Measurements from ENCODE around the gene PRKCZ.

The PRKCZ gene

GRCh38 chr1:2031546-2032540, 18.4 kb upstream of the PRKCZ start:
- TF ChIP-seq CTCF (IDR thresholded peaks at IDR 0.05; ENCODE audit: low read length, missing control alignments) = no peak
- H3K4me3 ChIP-seq (replicated peaks; ENCODE audit: low read depth, low read length) = no peak overlapping the region
- no peak for DNase-seq (ENCODE audit: low read depth)

GRCh38 chr1:2032737-2033136, 17.5 kb upstream of the PRKCZ start:
- no peak for DNase-seq (ENCODE audit: low read depth)
- no peak for TF ChIP-seq CTCF (IDR thresholded peaks at IDR 0.05; ENCODE audit: low read length, missing control alignments)

DNA sequence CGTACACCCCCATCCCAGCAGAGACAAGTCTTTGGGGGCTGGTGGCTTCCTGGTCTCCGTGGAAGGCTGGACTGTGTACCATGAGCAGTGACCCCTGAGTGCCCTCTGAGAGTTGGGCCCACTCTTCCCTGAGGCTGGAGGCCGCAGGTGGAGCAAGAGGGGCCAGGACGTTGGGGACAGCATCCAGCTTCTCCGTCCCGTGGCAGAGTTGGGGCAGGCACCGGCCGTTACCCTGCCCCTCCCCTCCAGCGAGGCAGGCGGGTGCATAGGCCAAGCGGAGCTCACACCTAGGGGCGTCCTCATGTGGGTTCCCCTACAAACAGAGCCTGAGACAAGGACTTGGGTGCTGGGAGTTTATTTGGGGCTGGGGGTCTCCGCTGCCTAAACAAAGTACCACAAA, 17.0 kb upstream of the PRKCZ start:
- TF ChIP-seq CTCF (IDR thresholded peaks at IDR 0.05; ENCODE audit: low read length, missing control alignments) = no peak
- H3K4me3 ChIP-seq (replicated peaks; ENCODE audit: low read depth, low read length) = no peak overlapping the region
- DNase-seq (ENCODE audit: low read depth) = no peak

More at GRCh38 chr1:2032737-2033136, 17.5 kb upstream of the PRKCZ start:
- H3K4me3 ChIP-seq (replicated peaks; ENCODE audit: low read depth, low read length) = no peak overlapping the region

GRCh38 chr1:2036287-2036686, 13.9 kb upstream of the PRKCZ start:
- no peak overlapping the region for H3K4me3 ChIP-seq (replicated peaks; ENCODE audit: low read depth, low read length)
- DNase-seq (ENCODE audit: low read depth) = no peak
- TF ChIP-seq CTCF (IDR thresholded peaks at IDR 0.05; ENCODE audit: low read length, missing control alignments) = no peak

DNA sequence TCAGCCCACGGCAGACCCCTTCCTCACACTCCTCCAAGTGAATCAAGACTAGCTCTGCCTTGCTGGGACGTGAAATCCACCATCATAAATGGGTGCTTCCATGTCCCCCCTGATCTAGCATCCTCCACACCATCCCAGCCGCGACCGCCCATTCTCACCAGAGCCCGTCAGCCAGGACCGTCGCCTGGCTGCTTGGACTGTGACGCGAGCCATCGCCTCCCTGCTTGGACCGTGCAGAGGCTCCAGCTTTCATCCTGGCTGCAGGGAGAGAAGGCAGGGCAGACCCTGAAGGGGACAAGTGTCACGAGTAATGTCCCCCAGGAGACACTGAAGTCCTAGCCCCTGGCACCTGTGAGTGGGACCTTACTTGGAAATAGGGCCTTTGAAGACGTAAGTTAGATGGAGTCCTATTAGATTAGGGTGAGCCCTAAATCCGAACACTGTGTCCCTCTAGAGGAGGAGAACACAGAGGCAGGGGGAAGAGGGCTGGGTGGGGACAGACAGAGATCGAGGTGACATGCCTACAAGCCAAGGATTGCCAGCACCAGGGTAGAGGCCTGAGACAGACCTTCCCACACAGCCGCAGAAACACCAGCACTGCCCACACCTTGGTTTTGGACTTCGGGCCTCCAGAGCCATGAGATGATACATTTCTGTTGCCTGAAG, 12.8 kb upstream of the PRKCZ start:
- no peak for TF ChIP-seq CTCF (IDR thresholded peaks at IDR 0.05; ENCODE audit: low read length, missing control alignments)
- H3K4me3 ChIP-seq (replicated peaks; ENCODE audit: low read depth, low read length) = no peak overlapping the region
- DNase-seq (ENCODE audit: low read depth) = no peak

- no peak for DNase-seq (ENCODE audit: low read depth)
- no peak overlapping the region for H3K4me3 ChIP-seq (replicated peaks; ENCODE audit: low read depth, low read length)
- TF ChIP-seq CTCF (IDR thresholded peaks at IDR 0.05; ENCODE audit: low read length, missing control alignments) = no peak
Measured at GRCh38 chr1:2038229-2038628, 12.0 kb upstream of the PRKCZ start.
